Measurements from ENCODE around the gene ZNF726. TPM values are rescaled to one million over a fixed set of nuclear protein-coding genes. Genes with fewer than 3 reads are reported as not detected.
"Not testable (repeated sequence)": the region's sequence is repeated elsewhere in the genome, so short reads cannot be mapped to it uniquely, and the experiment has no call there.

The ZNF726 gene
- total RNA-seq, 1 donor = 3.2 TPM

DNA sequence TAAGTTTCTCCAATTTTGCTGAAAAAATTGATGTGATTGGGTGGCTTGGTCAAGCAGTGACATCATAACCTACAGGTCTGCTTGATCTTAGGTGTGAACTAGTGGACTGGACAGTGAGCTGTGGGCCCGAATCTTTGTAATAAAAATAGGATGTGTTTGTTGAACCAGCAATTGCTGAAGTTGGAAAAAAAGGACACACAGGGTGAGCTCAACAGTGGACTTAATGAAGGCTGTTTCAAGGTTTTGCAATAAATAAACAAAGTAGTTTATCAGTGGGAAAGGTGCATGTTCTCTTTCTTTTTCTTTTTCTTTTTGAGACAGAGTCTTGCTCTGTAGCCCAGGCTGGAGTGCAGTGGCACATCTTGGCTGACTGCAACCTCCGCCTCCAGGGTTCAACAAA lies 30.3 kb upstream of the ZNF726 start:
- DNase-seq (ENCODE audit: low read depth) = no peak
- no peak overlapping the region for H3K4me3 ChIP-seq (ENCODE audit: low read depth, low read length)
- TF ChIP-seq, protein P1, sequence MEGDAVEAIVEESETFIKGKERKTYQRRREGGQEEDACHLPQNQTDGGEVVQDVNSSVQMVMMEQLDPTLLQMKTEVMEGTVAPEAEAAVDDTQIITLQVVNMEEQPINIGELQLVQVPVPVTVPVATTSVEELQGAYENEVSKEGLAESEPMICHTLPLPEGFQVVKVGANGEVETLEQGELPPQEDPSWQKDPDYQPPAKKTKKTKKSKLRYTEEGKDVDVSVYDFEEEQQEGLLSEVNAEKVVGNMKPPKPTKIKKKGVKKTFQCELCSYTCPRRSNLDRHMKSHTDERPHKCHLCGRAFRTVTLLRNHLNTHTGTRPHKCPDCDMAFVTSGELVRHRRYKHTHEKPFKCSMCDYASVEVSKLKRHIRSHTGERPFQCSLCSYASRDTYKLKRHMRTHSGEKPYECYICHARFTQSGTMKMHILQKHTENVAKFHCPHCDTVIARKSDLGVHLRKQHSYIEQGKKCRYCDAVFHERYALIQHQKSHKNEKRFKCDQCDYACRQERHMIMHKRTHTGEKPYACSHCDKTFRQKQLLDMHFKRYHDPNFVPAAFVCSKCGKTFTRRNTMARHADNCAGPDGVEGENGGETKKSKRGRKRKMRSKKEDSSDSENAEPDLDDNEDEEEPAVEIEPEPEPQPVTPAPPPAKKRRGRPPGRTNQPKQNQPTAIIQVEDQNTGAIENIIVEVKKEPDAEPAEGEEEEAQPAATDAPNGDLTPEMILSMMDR (IDR thresholded peaks at IDR 0.05; ENCODE audit: insufficient read depth, low read length) = no peak

DNA sequence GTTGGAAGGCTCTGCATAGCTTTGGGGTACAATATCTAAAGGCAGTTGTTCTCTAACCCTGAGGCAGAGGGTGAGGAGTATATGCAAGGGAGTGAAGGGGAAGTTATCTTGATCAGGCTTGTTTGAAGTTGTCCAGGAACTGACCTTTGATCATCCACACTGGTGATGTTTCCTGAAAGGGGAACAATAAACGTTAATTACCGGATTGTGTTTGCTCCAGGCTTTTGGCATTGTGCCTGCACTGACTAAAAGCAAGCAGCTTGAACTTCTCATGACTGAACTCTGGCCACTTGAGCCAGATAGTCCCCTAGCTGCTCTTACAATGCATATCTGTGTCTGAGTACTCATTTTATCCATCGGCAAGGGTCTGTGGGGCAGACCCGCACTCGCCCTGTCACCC lies 27.0 kb upstream of the ZNF726 start:
- H3K4me3 ChIP-seq (ENCODE audit: low read depth, low read length) = no peak overlapping the region
- no peak for DNase-seq (ENCODE audit: low read depth)
- TF ChIP-seq, protein P1 (IDR thresholded peaks at IDR 0.05; ENCODE audit: insufficient read depth, low read length) = no peak

DNA sequence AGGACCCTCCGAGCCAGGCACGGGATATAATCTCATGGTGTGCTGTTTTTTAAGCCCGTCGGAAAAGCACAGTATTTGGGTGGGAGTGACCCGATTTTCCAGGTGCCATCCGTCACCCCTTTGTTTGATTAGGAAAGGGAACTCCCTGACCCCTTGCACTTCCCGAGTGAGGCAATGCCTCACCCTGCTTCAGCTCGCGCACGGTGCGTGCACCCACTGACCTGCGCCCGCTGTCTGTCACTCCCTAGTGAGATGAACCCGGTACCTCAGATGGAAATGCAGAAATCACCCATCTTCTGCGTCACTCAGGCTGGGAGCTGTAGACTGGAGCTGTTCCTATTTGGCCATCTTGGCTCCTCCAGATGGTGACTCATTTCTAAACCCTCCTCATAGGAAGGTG lies 18.6 kb upstream of the ZNF726 start:
- not testable (repeated sequence) for H3K4me3 ChIP-seq (ENCODE audit: low read depth, low read length); DNase-seq (ENCODE audit: low read depth)

DNA sequence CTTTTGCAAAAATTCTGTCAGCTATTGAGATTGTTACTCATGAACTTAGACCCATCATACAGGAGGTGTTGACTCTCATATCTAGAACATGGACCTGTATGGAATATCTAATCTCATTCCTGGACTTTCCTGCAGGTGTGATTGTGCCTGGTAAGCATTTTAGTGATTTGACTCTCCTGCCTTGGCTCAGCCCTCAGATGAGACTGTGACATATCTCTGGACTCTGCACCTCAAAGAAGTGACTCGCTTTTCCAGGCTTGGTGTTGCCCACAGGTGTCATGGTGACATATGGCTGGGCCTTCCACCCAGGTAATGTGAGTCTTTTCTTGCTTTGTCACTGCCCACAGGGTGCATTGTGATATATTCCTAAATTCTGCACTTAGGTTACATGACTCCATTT lies 17.8 kb upstream of the ZNF726 start:
- no peak for DNase-seq (ENCODE audit: low read depth)
- TF ChIP-seq, protein P1 (IDR thresholded peaks at IDR 0.05; ENCODE audit: insufficient read depth, low read length) = no peak
- no peak overlapping the region for H3K4me3 ChIP-seq (ENCODE audit: low read depth, low read length)

DNA sequence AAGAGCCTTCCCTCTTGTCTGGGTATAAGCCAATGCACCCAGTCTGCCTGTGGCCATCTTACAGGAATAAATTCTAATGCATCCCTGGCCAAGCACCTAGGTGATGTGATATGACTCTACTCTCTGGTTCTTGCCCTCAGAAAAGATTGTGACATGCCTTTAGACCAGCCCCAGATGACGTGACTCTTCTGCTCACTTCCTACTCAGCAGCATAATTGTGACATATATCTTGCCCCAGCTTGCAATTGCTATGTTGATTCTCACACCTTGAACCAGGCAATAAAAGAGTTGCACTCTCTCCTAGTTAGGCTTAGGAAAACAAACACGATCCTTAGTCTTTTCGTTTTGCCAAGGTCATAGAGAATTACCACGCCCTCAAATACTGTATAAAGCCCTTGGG lies 13.3 kb upstream of the ZNF726 start:
- DNase-seq (ENCODE audit: low read depth) = no peak
- no peak overlapping the region for H3K4me3 ChIP-seq (ENCODE audit: low read depth, low read length)
- TF ChIP-seq, protein P1 (IDR thresholded peaks at IDR 0.05; ENCODE audit: insufficient read depth, low read length) = no peak

DNA sequence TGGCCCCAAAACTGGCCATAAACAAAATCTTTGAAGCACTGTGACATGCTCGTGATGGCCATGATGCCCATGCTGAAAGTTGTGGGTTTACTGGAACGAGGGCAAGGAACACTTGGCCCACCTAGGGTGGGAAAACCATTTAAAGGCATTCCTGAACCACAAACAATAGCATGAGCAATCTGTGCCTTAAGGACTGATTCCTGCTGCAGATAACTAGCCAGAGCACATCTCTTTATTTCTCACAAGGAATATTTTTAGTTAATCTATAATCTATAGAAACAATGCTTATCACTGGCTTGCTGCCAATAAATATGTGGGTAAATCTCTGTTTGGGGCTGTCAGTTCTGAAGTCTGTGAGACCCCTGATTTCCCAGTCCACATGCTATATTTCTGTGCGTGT lies 10.3 kb upstream of the ZNF726 start:
- DNase-seq (ENCODE audit: low read depth) = no peak
- TF ChIP-seq, protein P1 (IDR thresholded peaks at IDR 0.05; ENCODE audit: insufficient read depth, low read length) = no peak
- H3K4me3 ChIP-seq (ENCODE audit: low read depth, low read length) = no peak overlapping the region

DNA sequence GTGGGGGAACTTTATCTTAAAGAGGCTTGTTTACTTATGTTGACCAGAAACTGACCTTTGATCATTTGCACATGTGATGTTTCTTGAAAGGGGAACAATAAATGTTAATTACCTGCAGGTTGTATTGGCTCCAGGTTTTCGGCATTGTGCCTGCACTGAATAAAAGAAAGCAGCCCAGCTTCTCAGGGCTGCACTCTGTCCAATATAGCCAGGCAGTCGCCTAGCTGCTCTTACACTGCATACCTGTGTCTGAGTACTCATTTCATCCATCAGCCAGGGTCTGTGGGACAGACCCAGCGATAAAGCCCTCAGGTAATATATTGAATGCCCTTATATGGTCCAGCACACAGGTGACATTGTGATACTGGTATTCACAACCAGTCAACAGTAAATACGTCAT lies 8.9 kb upstream of the ZNF726 start:
- DNase-seq (ENCODE audit: low read depth) = no peak
- TF ChIP-seq, protein P1 (IDR thresholded peaks at IDR 0.05; ENCODE audit: insufficient read depth, low read length) = no peak
- no peak overlapping the region for H3K4me3 ChIP-seq (ENCODE audit: low read depth, low read length)

Data from fibroblast of the aortic adventitia (primary cell).